ENCODE data around the gene TTN.

- TF ChIP-seq POLR2A (IDR thresholded peaks at IDR 0.05) (no peak), CTCF (IDR thresholded peaks at IDR 0.05) (no peak)
Observed at GRCh38 chr2:178527592-178527991, 279.6 kb downstream of the TTN start.
